Parathyroid adenoma (tissue), 2 donors: ENCODE results near the gene NCOA3.

Experiments used
- H2AFZ ChIP-seq: fragments of 300-600 bp; sonication (generic); one replicate; pipeline ENCODE4 v1.7.0; 2017; ENCODE audit warnings: antibody characterized with exemption, mild to moderate bottlenecking
- H3K27ac ChIP-seq: fragments of 300-600 bp; sonication (generic); one replicate; pipeline ENCODE4 v1.7.0; 2017
- H3K27me3 ChIP-seq: fragments of 300-600 bp; sonication (generic); one replicate; pipeline ENCODE4 v1.7.0; 2017; ENCODE audit warnings: low read length; ENCODE audit not compliant: control insufficient read depth, insufficient read depth
- H3K36me3 ChIP-seq: fragments of 300-600 bp; sonication (generic); one replicate; pipeline ENCODE4 v1.7.0; 2017; ENCODE audit warnings: low read length; ENCODE audit not compliant: control insufficient read depth, insufficient read depth
- H3K4me1 ChIP-seq: fragments of 300-600 bp; sonication (generic); one replicate; pipeline ENCODE4 v1.7.0; 2017; ENCODE audit warnings: control low read depth
- H3K4me2 ChIP-seq: fragments of 300-600 bp; sonication (generic); one replicate; pipeline ENCODE4 v1.7.0; 2017; ENCODE audit warnings: low read length
- H3K4me3 ChIP-seq: fragments of 300-600 bp; sonication (generic); one replicate; pipeline ENCODE4 v1.7.0; 2017; ENCODE audit warnings: low read depth, low read length
- H3K79me2 ChIP-seq: fragments of 300-600 bp; sonication (generic); one replicate; pipeline ENCODE4 v1.7.0; 2017; ENCODE audit warnings: control low read depth
- H3K9ac ChIP-seq: fragments of 300-600 bp; sonication (generic); one replicate; pipeline ENCODE4 v1.7.0; 2017; ENCODE audit warnings: mild to moderate bottlenecking
- H3K9me3 ChIP-seq: fragments of 300-600 bp; sonication (generic); one replicate; pipeline ENCODE4 v1.7.0; 2017; ENCODE audit warnings: low read length; ENCODE audit not compliant: control insufficient read depth
- CTCF ChIP-seq: fragments of 300-600 bp; sonication (generic); IDR thresholded peaks from one replicate; pipeline ENCODE4 v1.7.0; 2017; ENCODE audit warnings: antibody characterized with exemption, mild to moderate bottlenecking
- donor health status: primary hyperparathyroidism.

Gene NCOA3

GRCh38 chr20:47686545-47686944 lies 184.9 kb downstream of the NCOA3 start:
- Histone ChIP-seq H3K27ac (no peak overlapping the region), H3K9ac (no peak overlapping the region), H3K4me3 (no peak overlapping the region), H3K4me2 (no peak overlapping the region), H3K27me3 (no peaks in the 10 kb centered on the region), H3K36me3 (no peaks in the 10 kb centered on the region), H3K9me3 (no peaks in the 10 kb centered on the region), H2AFZ (no peak overlapping the region), H3K4me1 (no peaks in the 10 kb centered on the region), H3K79me2 (no peaks in the 10 kb centered on the region)
- TF ChIP-seq CTCF, result no peak

GRCh38 chr20:47687095-47687987 lies 185.7 kb downstream of the NCOA3 start:
- no peak for TF ChIP-seq CTCF
- Histone ChIP-seq H3K9ac (no peak overlapping the region), H3K9me3 (no peaks in the 10 kb centered on the region), H3K27ac (no peak overlapping the region), H3K4me2 (no peak overlapping the region), H3K4me1 (no peaks in the 10 kb centered on the region), H3K79me2 (no peaks in the 10 kb centered on the region), H3K27me3 (no peaks in the 10 kb centered on the region), H2AFZ (no peak overlapping the region), H3K36me3 (no peaks in the 10 kb centered on the region), H3K4me3 (no peak overlapping the region)

DNA sequence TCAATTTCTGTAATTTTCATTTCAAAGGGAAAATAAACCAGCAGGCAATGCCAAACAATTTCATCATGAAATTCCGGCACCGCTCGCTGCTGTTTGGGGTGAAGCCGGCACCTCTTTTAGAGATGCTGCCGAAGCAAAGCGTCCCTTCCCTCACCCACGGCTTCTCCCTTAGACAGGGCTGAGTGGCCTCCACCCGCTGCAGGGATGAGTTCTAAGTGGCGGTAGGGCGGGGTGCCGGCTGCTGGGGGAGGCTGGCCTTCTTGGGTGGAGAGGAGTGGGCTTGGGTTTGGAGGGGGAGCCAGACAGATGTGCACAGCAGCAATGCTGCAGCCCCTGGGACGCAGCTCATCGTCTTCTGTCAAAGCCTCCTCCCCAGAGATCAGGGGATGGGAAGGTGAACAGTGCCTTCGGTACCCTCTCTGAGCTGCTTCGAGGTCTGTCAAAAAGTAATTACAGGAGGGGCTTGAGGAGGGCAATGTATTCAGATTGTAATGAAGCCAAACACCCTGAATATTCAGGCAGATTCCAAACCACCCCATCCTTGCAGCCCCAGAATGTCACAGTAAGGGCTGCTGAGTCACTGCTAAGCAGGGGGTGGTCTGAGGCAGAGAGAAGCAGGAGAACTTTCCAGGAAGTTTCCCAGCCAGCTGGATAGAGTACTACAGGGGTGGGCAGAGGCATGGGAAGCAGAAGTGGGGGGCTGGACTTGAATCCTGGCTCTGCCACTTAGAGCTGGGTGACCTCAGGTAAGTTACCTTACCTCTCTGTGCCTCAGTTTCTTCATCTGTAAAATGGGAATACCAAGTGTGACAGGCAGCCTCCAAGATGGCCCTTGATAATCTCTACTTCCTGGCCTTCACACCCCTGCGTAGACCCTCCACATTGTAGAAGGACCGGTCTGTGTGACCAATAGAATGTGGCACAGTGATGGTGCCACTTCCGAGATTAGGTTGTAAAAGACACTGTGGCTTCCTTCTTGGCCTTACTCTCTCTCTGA lies 187.0 kb downstream of the NCOA3 start:
- no peaks in the 10 kb centered on the region for H3K27me3 ChIP-seq
- H3K36me3 ChIP-seq, result no peaks in the 10 kb centered on the region
- H3K79me2 ChIP-seq, result no peaks in the 10 kb centered on the region
- no peak overlapping the region for H3K9ac ChIP-seq
- no peak overlapping the region for H3K4me2 ChIP-seq
- no peak overlapping the region for H3K27ac ChIP-seq
- no peak overlapping the region for H2AFZ ChIP-seq
- TF ChIP-seq CTCF, result no peak
- no peaks in the 10 kb centered on the region for H3K4me1 ChIP-seq
- H3K4me3 ChIP-seq, result no peak overlapping the region
- H3K9me3 ChIP-seq, result no peaks in the 10 kb centered on the region

DNA sequence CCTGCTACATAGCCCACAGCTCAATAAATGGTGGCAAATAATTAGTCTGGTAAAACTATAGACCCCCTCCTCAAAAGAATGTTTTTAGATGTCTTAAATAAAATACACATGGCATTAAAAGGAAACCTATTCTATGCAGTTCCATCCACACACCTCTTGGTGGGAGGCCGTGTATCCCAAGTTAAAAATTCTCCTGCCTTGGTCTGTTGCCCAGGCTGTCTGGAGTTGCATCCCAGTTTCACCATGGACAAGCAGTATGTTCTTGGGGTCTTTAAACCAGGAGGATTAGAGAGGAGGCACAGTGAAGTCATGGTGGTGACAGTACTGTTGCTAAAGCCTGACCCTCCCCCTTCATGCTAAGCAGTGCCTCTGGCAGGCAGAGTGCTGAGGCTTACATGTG lies 188.0 kb downstream of the NCOA3 start:
- no peak overlapping the region for H3K4me2 ChIP-seq
- H3K79me2 ChIP-seq, result no peaks in the 10 kb centered on the region
- no peak for TF ChIP-seq CTCF
- H3K9me3 ChIP-seq, result no peaks in the 10 kb centered on the region
- H3K36me3 ChIP-seq, result no peaks in the 10 kb centered on the region
- no peaks in the 10 kb centered on the region for H3K27me3 ChIP-seq
- H3K9ac ChIP-seq, result no peak overlapping the region
- H3K4me1 ChIP-seq, result no peaks in the 10 kb centered on the region
- H2AFZ ChIP-seq, result no peak overlapping the region
- no peak overlapping the region for H3K4me3 ChIP-seq
- no peak overlapping the region for H3K27ac ChIP-seq
